Pulmonary artery endothelial cell (primary cell): ENCODE data around the gene EHMT1. TPM values are rescaled to one million over a fixed set of nuclear protein-coding genes. Genes with fewer than 3 reads are reported as not detected.
"Not testable (repeated sequence)": the region's sequence is repeated elsewhere in the genome, so short reads cannot be mapped to it uniquely, and the experiment has no call there.

Experiments
- DNase-seq: peaks from one replicate; pipeline ENCODE4 v3.0.0-alpha.2; 2011; ENCODE audit warnings: low read depth, low spot score
- total RNA-seq: library from RNA; depleted of rRNA; stranded (reverse); fragments of >200 nt; gene quantifications from 2 replicates; pipeline ENCODE4 v1.2.3, GENCODE V29; 2014

The EHMT1 gene
- total RNA-seq, 1 donor from 2014 or later, result 68.3 TPM

DNA sequence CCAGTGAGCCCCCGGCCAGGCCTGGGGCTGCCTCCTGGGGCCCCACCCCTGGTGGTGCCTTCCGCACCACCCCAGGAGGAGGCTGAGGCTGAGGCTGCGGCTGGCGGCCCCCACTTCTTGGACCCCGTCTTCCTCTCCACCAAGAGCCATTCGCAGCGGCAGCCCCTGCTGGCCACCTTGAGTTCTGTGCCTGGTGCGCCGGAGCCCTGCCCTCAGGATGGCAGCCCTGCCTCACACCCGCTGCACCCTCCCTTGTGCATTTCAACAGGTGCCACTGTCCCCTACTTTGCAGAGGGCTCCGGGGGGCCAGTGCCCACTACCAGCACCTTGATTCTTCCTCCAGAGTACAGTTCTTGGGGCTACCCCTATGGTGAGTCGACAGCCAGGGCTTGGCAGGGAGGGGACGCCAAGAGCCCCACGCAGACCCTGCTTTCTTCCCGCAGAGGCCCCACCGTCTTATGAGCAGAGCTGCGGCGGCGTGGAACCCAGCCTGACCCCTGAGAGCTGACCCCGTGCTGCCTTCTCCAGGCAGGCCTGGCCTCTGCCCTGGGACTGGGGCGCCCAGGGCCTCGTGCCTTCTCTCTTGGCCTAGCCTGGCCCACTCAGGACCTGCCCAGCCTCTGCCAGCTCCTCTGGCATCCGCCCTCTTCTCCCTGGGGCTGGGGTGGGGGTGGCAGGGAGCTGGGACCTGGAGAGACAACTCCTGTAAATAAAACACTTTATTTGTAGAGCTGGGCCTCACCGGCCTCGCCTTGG, 4.0 kb upstream of the EHMT1 start:
- DNase-seq, result no peak

DNA sequence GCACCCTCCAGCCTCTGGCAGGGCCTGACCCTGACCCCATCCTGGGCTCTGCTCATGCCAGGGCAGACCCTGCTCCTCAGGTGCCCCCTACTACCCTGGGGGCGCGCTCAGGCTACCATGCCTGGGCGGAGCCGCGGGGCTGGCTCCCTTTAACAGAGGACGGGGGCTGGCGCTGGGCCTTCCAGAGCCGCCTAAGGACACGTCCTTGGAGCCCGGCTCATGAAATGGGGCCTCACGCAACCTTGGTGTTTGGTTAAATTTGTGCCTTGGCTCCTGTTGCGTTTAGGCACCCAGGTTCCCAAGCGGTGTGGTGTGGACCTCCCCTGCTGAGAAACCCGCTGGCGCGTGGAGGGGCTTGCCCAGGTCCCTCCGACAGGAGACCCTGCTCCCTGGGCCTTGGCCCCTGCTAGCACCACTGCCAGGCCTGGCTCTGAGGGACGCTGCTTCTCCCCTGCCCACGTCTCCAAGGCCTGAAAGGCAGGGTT, 3.4 kb upstream of the EHMT1 start:
- no peak for DNase-seq

DNA sequence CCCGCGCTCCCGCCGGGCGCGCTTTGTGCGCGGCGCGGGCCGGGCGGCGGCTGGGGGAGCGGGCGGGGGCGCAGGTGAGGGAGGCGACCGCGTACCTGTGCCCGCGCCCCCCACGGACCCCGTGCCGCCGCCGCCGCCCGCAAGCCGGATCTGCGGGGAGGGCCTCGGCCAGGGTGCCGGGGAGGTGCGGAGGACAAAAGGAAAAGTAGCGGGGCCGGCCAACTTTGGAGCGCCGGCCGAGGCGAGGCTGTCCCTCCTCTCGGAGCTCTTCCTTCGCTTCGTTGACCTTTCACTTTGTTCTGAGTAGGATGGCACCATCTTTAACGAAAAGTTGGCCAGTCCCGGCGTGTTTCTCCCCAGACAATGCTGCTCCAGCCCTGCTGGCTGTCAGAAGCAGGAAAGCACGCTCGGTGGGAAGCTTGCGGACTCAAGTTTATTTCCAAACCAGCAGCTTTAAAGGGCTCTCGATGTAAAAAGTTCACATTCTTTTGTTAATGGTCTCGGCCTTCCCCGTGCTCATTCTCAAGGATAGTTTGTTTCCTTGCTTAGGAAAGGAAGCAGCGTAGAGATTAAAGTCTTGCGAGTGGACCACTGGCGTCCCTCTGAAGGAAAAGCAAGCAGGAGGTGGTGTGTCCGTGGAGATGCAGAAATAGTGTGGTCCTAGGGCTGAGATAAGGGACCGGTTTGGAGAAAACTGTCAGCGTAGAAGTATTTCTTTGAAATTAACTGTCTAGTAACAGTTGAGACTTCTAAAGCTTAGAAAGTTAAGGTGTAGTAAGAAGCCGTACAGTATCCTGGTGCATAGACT, 639 bp downstream of the EHMT1 start:
- DNase-seq, result no peak

DNA sequence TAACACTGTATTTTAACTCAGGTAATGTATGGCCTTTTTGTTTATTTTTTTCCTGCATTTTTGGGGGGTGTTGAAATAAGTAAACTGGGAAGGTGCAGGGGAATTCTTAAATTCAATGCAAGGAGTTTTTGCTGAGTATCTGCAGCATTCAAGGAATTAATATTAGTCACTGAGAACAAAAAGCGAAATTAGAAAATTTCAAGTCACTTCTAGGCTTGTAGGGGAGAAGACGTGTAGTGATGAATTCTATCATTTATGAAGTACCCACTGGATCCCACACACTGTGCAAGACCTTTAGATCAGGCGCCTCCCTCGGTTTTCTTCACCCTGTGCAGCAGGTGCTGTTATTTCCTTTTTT, 1.2 kb downstream of the EHMT1 start:
- DNase-seq, result no peak

DNA sequence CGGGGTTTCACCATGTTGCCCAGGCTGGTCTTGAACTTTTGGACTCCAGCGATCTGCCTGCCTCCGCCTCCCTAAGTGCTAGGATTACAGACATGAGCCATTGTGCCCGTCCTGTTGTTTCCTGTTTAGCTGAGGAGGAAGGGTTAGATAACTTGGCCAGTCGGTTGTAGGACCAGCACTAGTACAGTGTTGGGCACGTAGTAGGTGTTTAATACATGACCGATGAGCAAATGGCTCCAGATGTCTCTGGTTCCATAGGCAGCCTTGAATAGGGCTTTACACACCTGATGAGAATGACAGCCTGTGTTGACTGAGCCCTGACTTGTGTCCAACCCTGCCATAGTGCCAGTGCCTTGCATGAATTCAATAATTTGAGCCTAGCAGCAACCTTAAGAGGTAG, 1.8 kb downstream of the EHMT1 start:
- no peak for DNase-seq

DNA sequence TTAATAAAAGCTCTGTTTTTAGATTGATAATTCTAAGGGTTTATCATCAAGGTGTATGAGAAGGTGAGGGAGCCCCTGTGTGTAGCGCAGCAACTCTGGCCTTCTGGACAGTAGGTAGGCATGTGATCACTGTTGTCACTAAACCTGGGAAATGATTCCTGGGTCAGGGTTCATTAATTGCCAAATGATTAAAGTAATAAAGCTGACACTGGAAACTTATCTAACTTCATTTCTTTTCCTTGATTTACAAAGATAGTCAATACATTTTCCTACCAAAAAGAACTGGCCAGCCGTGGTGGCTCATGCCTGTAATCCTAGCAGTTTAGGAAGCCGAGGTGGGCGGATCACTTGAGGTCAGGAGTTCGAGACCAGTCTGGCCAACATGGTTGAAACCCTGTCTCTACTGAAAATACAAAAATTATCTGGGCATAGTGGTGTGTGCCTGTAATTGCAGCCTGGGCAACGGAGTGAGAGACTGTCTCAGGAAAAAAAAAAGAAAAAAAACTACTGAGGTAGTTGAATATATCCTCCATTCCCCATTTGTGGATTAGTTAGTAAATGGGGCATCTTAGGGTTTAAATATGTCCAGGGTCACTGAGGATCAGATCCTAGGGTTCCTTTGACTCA, 2.4 kb downstream of the EHMT1 start:
- no peak for DNase-seq

DNA sequence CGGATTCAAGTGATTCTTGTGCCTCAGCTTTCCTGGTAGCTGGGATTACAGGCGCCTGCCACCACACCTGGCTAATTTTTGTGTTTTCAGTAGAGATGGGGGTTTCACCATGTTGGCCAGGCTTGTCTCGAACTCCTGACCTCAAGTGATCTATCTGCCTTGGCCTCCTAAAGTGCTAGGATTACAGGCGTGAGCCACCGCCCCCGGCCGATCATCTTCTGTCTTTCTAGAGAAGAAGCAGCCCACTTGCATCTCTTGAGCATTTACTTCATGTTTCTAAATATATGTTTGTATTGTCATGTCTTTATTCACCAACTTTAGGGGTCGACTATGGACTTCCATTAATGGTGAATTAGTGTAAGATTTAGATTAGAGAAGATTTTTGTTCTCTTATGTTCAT, 3.4 kb downstream of the EHMT1 start:
- DNase-seq, result not testable (repeated sequence)

DNA sequence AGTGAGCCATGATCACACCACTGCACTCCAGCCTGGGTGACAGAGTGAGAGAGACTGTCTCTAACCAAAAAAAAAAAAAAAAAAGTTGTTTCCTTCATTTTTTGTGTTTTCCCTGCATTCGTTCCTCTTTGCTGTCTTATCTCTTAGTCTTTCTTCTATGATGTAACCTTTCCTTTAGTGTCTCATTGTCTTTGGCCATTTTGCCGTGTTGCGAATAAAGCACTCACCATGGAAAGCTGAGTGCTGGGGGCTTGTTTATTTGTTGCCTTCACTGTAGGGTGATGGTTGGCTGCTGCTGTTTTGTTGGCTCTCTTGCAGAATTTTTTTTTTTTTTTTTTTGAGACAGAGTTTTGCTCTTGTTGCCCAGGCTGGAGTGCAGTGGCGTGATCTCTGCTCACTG, 7.7 kb downstream of the EHMT1 start:
- no peak for DNase-seq

DNA sequence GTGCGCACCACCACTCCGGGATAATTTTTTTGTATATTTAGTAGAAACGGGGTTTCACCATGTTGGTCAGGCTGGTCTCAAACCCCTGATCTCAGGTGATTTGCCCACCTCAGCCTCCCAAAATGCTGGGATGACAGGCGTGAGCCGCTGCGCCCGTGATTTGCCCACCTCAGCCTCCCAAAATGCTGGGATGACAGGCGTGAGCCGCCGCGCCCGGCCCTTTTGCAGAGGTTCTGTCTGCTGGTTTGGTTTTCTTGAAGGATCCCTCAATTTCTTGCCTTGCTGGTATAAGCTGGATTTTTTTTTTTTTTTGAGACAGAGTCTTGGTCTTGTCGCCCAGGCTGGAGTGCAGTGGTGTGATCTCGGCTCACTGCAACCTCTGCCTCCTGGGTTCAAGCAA, 8.6 kb downstream of the EHMT1 start:
- DNase-seq, result not testable (repeated sequence)

DNA sequence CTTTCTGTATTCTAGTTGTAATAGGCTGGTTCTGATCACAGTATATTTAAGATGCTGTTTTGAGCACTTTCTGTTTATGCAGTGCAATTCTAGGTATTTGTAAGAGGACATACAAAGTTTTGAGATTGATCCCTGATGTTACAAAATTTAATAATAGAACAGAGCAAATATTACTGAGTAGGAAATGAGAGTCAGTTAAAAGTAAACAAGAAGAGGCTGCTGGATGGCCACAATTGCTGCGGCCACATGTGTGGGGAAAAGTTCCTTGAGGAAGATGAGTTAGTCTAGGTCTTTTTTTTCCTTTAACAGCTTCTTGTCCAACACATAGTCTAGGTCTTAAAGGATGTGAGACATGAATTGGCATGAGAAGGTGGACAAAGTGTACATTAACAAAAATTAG, 11.3 kb downstream of the EHMT1 start:
- no peak for DNase-seq

DNA sequence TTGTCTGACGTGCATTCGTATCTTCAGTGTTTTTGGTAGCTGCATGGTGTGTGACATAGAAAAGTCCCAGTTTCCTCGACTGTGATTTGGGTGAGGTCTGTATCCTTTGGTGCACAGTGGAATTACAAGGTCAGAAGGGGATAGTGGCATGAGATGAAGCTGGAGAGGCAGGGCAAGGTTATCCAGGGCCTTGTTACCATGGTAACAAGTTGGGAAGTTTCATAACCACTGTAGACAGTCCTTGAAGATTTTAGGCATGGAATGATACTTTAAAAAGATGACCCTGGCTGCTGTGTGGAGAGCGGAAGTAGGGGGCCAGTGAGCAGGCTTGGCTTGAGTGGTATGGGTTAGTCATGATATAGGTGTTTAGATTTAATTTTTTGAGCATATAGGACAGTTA, 11.9 kb downstream of the EHMT1 start:
- no peak for DNase-seq

DNA sequence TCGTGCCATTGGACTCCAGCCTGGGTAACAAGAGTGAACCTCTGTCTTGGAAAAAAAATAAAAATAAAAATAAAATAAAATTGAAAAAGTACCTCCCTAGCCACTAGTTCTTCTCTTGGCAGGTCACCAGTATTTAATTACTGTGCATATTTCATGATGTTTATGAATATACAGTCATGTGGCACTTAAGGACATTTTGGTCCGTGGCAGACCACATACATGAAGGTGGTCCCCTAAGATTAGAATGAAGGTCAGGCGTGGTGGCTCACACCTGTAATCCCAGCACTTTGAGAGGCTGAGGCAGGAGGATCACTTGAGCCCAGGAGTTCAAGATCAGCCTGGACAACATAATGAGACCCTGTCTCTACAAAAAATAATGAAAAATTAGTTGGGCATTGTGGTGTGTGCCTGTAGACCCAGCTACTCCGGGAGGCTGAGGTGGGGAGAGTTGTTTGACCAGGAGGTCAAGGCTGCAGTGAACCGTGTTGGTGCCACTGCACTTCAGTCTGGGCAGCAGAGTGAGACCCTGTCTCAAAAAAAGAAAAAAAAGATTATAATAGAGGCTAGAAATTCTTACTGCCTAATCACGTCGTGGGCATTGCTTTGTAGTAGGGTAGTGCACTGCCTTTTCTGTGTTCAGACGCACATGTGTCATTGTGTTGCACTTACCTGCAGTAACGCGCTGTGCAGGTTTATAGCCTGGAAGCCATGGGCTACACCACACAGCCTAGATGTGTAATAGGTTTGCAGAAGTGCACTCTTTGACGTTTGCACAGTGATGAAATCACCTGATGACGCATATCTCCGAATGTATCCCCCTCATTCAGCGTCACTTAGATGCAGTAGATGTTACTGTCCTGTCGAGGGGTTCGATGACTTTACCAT, 12.8 kb downstream of the EHMT1 start:
- DNase-seq, result no peak

DNA sequence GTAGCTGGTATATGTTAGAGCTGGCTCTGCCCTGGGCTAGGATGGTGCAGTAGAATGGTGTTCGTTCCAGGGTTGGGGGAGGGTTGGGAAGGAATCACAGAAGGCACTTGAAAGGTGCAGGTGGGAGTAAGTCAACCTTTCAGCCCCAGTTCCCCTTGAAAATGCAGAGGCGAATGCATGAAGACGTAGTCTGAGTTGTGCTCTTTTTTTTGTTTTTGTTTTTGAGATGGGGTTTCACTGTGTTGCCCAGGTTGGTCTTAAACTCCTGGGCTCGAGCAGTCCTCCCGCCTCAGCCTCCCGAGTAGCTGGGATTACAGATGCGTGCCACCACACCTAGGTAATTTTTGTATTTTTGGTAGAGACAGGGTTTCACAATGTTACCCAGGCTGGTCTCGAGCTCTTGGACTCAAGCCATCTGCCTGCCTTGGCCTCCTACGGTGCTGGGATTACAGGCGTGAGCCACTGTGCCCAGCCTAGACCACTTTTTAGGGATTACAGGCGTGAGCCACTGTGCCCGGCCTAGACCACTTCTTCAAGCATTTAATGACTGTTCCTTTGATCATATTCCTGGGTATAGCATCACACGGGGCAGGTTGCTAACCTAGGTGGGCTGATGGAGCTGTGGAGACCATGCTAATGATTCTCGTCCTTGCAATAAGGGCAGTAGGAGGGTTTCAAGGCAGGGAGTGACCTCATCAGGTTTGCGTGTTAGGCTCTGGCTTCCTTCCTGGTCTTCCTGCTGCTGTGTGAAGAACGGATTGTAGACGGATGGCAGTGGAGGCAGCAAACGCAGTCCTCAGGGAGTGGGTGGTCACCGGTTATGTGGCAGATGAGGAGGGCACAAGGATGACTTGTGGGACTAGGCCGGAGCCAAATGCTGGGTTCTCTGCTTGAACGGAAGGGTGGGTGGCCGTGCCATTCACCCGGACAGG, 13.7 kb downstream of the EHMT1 start:
- peak; percentile 50 for DNase-seq

DNA sequence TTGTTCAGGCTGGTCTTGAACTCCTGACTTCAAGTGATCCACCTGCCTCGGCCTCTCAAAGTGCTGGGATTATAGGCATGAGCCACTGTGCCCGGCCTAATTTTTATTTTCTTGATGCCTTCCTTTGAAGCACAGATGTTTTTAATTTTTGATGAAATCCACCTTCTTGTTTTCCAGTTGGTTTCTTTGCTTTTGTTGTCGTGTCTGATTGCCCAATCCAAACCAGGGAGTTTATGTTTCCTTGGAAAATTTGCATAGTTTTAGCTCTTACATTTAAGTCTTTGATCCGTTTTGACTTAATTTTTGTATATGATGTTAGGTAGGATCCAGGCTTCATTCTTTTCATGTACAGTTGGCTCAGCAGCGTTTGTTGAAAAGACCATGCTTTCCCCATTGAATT, 15.2 kb downstream of the EHMT1 start:
- DNase-seq, result no peak

DNA sequence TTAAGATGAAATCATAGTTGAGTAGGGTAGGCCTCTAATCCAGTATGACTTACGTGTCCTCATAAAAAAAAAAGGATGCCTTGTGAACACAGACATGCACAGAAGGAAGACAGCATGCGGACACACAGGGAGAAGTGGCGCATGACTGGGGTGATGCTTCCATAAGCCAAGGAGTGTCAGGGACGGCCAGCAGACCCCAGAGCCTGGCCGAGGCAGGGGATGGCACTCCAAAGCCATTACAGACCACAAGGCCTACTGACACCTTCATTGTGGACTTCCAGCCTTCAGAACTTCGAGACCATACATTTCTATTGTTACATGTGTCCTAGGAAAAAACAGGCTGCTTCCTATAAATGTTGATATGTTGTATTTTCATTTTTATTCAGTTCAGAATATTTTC, 19.9 kb downstream of the EHMT1 start:
- DNase-seq, result no peak

DNA sequence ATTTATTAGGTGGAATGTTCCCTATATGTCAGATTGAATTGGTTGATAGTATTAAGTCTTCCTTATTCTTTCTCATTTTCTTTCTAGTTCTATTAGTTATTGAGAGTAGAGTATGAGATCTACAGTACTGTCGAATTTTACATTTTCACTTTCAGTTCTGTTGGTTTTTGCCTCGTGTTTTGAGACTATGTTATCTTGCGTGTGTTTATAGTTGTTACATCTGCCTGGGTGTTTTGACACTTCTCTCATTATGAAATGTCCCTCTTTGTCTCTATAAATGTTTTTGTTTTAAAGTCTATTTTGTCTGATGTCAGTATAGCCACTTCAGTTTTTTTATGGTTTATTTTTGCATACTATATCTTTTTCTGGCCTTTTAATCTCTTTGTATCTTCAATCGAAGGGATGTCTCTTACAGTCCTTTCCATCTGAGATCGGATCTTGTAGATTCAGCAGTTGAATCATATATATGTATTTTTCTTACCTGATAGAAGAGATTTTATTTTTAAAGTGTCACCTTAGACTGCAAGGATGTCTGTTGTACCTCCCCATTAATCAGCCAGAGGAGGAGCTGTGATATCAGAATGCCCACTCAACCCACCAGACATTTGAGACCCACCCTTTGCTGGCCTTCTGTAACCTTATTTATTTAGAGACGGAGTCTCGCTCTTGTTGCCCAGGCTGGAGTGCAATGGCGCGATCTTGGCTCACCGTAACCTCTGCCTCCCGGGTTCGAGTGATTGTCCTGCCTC, 20.7 kb downstream of the EHMT1 start:
- DNase-seq, result no peak

DNA sequence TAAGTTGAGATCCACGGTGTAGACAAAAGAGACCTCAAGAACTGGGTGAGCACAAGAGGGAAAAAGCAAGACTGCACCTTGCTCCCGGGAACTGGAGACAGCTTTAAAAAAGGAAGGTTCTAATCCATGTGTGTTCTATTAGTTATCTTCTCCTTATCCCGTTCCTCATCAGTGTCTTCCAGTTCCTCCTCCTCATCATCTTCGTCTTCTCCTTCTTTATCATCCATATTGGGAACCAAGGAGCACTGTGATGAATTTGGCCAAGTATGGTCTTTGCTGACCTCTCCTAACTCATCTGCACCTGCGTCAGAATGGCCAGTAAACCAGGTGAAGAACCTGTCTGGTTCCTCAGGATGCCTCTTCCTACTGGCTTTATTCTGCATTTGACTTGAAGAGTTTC, 22.1 kb downstream of the EHMT1 start:
- DNase-seq, result no peak

DNA sequence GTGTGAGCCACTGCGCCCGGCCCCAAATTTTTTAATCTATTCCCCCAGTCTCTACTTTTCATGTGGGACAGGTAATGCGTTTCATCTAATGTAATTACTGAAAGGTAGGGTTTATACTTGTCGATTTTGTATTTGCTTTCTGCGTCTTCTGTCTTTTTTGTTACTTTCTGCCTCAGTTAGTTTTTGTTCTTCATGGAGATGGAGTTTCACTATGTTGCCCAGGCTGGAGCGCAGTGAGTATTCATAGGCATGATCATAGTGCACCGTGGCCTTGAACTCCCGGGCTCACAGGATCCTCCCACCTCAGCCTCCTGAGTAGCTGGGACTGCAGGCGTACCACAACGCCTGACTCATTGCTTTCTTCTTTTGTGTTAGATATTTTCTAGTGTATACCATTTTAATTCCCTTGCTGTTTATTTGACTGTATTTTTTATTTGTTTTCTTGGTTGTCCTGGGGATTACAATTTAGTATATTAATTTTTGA, 23.4 kb downstream of the EHMT1 start:
- DNase-seq, result no peak

DNA sequence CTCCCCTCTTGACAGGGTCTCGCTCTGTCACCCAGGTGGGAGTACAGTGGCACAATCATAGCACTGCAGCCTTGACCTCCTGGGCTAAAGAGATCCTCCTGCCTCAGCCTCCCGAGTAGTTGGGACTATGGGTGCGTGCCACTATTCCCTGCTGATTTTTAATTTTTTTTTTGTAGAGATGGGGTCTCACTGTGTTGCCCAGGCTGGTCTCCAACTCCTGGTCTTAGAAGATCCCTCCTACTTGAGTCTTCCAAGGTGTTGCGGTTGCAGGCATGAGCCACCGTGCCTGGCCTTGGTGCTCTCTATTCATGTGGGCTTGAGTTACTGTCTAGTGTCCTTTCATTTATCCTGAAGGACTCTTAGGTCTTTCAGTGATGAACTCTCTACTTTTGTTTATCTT, 24.1 kb downstream of the EHMT1 start:
- no peak for DNase-seq
